ENCODE data around the gene C14orf119.

The C14orf119 gene

GRCh38 chr14:23095196-23096108 lies at the start of gene C14orf119:
C14orf119 (plus strand) TSS chr14:23095505; CDS start chr14:23097659, 2,154 bp downstream.
- DNase-seq = no peak

DNA sequence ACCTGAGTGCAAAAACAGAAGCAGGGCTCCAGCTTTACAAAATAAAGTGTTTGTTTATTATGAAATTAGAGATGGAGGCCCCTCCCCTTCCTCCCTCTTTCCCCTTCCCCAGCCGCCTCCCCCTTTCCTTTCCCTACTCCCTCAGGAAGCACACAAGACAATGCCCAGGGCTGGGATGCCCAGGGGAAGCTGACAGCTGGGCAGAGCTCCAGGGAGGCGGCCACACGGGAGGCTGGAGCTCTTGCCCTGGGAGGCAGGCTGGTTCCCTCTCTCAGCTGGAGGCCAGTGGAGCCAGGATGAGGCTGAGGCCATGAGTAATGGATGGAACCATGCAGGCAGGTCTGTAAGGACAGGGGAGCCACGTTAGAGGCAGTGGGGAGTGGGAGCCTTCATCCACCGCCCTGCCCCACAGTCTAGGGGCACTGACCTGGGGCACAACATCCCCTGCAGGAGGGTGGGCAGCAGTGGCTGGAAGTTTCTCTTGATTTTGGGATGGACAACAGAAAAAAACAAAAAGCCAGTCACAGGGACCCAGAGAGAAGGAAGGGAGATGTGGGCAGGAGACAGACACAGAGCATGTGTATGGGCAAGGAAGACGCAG lies 48.2 kb upstream of the C14orf119 start:
- DNase-seq = no peak

GRCh38 chr14:23047751-23048693 lies 47.3 kb upstream of the C14orf119 start:
- no peak for DNase-seq

GRCh38 chr14:23049011-23049410 lies 46.3 kb upstream of the C14orf119 start:
- no peak for DNase-seq

DNA sequence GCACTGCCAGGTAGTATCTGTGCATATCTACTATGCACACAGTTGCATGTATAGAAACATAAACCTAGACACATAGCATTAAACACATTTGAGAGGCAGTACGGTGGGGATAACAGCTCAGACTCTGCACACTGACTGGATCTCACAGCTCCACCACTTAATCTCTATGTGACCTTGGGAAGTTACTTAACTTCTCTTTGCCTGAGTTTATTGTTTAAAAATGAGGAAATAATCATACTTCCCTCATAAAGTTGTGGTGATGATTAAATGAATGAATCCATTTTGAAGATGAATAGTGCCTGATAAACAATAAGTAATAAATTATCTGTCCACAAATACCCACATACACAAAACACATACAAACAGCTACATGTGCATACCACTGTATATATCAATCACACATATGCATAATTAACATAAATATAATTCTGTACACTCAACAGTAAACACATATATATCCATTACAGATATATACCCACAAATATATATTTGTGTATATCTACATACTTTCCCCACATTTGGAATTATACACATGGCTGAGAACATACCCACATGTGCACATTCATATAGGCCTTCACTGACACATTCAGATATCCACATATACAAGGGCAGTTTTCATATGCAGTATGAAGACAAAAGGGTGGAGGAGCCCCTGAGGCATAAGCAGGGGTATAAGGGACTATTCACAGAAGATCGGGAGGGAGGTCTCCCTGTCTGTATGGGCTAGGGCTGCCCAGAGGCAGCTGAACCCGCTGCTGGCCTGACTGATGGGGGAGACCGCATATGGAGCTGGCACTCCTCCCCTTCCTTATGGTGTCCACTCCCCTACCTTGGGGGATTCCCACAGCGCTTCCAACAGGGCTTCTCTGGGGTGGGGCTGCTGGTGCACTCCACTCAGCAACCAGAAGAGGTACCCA lies 43.9 kb upstream of the C14orf119 start:
- no peak for DNase-seq

GRCh38 chr14:23052182-23052623 lies 43.1 kb upstream of the C14orf119 start:
- no peak for DNase-seq

- no peak for DNase-seq
Observed at GRCh38 chr14:23052671-23053070, 42.6 kb upstream of the C14orf119 start.

DNA sequence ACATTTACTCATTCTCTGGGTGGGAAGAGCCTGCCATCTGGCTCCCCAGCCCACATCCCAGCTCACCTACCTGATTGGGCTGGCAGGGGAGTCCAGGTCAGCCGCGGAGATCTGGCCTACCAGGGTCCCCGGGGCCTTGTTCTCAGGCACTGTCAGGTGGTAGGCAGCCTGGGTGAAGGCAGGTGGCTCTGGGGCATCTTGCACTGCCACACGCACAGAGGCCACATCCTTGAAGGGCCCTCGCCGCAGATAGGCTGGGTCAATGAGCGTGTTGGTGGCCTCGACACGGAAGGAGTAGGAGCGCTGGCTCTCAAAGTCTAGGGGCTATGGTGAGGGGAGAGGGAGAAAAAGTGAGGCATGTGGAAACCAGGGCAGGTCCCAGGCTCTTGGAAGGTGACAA lies 41.9 kb upstream of the C14orf119 start:
- DNase-seq = no peak

DNA sequence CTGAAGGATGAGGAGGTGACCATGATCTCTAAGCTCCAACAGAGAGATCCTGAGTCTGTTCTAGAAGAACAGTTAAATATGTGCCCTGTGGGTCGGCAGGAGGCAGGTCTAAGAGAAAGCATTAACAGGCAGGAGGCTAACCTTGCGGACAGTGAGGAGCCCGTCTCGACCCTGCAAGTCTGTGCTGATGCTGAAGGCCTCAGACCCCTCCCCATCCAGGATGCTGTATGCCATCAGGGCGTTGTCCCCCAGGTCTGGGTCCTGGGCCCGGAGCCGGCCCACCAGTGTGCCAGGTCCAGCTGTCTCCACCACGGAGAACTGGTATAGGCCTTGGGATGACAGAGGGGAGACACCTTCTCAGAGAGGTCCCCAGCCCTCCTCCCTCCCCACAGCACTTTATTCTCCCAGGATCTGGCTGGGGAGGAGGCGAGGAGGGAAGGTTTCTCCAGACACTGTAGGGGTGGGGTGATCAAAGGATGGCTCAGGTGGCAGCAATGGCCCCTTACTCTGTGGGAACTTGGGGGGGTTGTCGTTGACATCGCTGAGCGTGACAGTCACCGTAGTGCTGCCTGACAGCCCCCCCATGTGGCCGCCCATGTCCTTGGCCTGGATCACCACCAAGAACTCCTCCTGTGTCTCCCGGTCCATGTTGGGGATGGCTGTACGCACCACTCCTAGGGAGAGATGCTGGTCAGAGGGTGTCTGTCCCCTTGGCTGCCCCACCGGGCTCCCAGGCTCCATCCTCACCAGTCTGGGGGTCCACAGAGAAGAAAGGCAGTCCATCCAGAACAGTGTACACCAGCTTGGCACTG lies 41.1 kb upstream of the C14orf119 start:
- no peak for DNase-seq

DNA sequence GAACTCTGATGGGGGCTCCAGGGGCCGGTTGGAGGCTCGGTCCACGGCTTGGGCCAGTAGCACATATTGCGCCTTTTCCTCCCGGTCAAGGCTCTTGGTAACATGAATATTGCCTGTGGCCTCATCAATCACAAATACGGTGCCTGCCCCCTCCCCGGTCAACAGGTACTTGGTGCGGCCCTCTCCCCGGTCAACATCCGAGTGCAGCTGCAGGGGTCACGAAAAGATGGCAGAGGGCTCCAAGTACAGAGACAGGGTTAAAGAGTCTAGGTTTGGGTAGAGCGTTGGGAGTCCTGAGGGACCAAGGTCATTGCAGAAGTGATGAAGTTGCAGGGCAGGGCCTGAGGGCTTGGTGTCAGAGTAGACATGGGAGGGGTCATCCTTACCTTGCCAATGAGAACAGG lies 40.2 kb upstream of the C14orf119 start:
- no peak for DNase-seq

DNA sequence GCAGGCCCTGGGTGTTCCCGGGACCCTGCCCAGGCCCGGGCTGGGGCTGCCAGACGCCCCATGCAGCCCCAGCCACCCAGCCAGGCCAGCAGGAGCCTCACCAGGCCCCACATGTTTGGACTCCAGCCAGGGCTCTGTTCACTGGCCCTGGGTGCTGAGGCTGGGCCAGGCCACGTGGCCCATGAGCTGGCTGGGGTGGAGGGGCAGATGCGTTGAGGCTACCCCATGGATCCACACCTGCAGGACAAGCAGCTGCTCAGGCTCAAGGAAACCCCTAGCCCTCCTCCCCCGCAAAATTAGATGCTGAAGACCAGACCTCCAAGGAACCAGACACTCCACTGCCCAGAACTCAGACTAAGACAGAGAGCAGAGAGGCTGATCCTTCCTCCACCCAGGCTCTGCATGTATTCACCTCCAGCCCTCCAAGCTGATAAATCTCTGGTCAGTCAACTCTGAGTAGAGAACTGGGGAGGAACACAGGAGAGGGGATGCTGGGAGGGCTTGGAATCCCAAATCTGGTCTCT lies 39.6 kb upstream of the C14orf119 start:
- DNase-seq = no peak

- no peak for DNase-seq
Observed at GRCh38 chr14:23056145-23056955, 39.0 kb upstream of the C14orf119 start.

DNA sequence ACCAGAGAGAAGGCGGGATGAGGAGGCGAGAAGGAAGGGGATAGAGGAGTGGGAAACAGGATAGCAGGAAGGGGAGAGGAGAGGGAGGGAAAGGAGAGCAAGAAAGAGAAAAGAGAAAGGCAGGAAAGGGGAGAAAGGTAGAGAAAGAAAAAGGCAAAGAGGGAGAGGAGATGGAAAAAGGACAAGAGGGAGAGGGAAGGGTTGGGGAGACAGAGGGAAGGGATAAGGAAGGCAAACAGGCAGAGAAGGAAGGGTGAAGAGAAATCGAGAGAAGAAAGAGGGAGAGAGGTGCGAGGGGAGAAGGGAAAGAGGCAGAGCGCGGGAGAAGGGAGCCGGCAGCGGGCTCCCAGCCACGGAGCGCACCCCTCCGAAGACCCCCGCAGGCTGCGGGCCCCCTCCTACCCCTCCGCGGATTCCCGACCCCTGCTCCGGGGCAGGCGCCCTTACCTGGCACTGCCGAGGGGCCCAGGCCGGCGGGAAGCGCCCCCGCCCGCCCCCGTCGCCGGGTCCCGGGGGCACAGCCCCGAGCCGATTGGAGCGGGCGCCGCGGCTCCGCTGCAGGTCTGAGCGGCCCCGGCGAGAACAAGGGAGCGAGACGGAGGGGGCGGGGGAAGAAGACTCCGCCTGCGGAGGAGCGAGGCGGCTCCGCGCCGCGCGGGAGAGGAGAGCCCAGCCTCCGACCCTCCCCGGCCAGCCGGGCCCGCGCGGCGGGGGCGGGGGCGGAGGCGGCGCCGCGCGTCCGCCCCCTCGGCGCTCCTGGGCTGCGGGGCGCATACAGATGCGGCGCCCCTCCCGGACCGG lies 38.1 kb upstream of the C14orf119 start, which contains the start of gene CDH24:
CDH24 (minus strand) TSS at position 565 of the 801 bp plus-strand sequence. CDS start 1,787 bp downstream, outside the sequence.
- DNase-seq = no peak

- DNase-seq = no peak
Observed at GRCh38 chr14:23057757-23058653, 37.3 kb upstream of the C14orf119 start.

- no peak for DNase-seq
Observed at GRCh38 chr14:23058654-23059504, 36.4 kb upstream of the C14orf119 start.

DNA sequence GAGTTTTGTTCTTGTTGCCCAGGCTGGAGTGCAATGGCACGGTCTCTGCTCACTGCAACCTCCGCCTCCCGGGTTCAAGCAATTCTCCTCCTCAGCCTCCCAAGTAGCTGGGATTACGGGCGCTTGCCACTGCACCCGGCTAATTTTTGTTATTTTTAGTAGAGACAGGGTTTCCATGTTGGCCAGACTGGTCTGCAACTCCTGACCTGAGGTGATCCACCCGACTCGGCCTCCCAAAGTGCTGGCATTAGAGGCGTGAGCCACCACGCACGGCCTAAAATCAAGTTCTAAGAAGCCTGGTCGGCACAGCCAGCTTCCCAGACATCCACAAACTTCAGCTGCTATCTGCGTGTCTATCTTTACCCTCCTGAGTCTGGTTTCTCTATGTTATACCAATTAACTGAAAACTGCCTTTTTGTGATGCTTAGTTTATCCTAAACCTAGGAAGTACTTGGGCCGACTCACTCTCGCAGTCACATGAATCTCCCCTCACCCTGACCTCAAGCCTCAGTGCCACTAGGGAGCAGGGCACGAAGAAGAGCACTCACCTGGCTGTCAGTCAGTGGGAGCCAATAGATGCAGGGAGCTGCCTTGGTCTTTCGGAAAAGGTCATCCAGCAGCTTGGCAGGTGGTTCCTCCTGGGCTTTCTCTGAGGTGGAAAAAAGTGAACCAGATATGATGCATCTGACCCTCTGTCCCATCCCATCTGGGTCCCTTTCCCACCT lies 34.6 kb upstream of the C14orf119 start:
- no peak for DNase-seq
